ENCODE measurements around the gene KISS1R. TPM values are rescaled to one million over a fixed set of nuclear protein-coding genes. Genes with fewer than 3 reads are reported as not detected.
"Not testable (repeated sequence)": the region's sequence is repeated elsewhere in the genome, so short reads cannot be mapped to it uniquely, and the experiment has no call there.

Gene KISS1R
- total RNA-seq, 1 experiment from 2014 or later: not detected

DNA sequence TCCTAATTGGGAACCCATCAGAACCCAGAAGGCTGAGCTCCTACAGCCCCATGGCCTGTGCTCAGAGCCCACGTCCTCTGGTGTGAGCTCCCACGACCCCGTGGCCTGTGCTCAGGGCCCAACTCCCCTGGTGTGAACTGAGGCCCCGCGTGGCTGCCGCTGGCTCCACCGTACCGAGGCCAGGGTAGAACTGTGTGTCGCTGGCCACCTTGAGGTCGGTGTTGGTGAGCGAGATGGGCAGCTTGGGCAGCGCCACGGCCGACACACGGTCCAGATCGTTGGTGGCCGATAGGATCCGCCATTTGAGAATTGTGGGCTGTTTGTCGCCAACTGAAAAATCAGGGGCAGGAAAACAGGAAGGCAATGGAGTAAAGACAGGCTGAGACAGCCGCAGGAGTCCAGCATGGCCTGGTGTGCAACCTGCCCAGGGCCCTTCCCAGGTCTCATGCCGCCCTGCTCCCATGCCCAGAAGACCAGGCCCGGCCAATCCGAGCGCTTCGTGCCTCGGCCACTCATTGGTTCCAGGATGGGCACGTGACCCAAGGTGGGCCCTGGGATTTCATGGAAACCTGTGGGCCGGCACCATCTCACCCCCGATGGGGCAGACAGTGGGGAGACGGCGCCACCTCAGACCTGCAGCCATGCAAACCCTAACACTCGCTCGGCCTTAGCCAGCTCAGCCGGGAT is 35.6 kb upstream of the KISS1R start:
- no peak for DNase-seq (ENCODE audit: low read depth)

- no peak for DNase-seq (ENCODE audit: low read depth)
Observed at GRCh38 chr19:882871-883497, 34.1 kb upstream of the KISS1R start.

GRCh38 chr19:883661-884211 is 33.4 kb upstream of the KISS1R start:
- DNase-seq (ENCODE audit: low read depth): no peak

- no peak for DNase-seq (ENCODE audit: low read depth)
Observed at GRCh38 chr19:884420-885211, 32.5 kb upstream of the KISS1R start.

- DNase-seq (ENCODE audit: low read depth): no peak
Observed at GRCh38 chr19:885536-886224, 31.5 kb upstream of the KISS1R start.

DNA sequence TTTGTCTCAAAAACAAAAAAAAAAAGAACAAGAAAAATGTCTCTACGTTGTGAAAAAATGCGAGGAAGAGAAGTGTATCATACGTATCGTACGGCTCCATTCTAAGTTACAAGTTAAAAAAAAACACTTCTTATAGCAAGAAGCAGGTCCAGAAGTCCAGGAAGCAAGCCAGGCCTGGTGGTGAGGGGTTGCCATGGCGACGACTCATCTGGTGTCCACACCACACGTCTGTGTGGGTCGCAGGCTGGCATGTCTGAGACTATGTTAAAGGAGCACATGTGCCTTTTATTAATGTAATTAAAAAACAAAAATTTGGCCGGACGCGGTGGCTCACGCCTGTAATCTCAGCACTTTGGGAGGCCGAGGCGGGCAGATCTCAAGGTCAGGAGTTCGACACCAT is 30.1 kb upstream of the KISS1R start:
- DNase-seq (ENCODE audit: low read depth): peak; percentile 54

- DNase-seq (ENCODE audit: low read depth): no peak
Observed at GRCh38 chr19:887599-887998, 29.5 kb upstream of the KISS1R start.

- DNase-seq (ENCODE audit: low read depth): no peak
Observed at GRCh38 chr19:888581-889385, 28.4 kb upstream of the KISS1R start.

- DNase-seq (ENCODE audit: low read depth): no peak
Observed at GRCh38 chr19:889662-890295, 27.4 kb upstream of the KISS1R start.

DNA sequence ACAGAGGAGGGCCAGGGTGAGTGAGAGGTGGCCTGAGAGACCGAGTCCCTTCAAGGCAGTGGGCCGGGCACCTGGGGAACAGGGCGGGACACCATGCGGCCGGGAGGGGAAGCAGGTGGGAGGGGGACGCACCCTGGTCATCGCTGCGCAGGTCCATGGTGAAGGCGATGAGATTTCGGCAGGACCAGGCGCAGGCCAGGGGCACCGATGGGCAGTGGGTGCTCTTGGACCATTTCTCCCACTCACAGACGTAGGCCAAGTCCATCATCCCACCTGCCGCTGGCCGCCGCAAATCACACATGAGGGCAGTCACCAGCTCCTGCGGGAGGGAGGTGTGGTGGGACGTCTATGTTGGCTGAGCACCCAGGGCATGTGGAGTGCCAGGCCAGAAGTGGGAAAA is 26.3 kb upstream of the KISS1R start:
- no peak for DNase-seq (ENCODE audit: low read depth)

DNA sequence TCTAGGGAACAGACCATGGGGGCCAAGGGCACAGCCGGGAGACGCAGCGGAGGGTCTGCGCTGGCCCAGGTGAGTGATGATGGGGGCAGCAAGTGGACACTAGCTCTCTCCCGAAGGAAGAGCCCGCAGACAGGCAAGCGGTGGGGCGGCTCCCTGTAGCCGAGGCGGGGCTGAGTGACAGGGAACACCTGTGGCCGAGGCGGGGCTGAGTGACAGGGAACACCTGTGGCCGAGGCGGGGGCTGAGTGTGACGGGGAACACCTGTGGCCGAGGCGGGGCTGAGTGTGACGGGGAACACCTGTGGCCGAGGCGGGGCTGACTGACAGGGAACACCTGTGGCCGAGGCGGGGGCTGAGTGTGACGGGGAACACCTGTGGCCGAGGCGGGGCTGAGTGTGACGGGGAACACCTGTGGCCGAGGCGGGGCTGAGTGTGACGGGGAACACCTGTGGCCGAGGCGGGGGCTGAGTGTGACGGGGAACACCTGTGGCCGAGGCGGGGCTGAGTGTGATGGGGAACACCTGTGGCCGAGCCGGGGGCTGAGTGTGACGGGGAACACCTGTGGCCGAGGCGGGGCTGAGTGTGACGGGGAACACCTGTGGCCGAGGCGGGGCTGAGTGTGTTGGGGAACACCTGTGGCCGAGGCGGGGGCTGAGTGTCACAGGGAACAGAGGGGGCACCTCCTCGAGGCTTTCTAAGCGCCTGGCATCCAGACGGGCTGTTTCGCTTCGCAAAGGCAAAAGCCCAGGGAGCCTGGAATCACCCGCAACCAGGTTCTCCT is 25.5 kb upstream of the KISS1R start:
- DNase-seq (ENCODE audit: low read depth): not testable (repeated sequence)

DNA sequence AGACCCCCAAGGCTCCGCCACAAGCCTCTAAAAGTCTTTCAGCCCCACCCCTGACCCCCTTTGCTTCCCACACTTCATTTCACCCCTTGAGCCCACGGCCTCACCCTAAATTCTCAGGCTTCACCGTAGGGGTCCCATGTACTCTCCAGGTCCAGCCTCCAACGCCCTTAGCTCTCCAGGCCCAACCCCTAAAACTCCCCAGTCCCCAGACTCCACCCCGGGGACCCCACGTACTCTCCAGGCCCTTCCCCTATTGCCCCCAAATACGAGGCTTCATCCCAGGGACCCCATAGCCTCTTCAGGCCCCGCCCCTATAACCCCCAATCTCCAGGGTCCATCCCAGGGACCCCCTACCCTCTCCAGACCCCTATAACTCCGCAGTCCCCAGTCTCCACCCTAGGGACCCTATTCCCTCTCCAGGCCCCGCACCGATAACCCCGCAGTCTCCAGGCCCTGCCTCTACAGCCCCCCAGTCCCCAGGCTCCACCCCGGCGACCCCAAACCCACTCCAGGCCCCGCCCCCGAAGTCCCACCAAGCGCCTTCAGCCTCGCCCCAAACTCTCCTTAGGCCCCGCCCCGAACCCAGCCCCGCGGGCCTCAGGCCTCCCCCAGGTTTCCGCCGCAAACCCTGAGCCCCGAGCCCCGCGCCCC is 24.8 kb upstream of the KISS1R start:
- DNase-seq (ENCODE audit: low read depth): no peak

GRCh38 chr19:892894-893689 is 24.0 kb upstream of the KISS1R start, which contains the start of the genes MED16 and RNU6-9:
MED16 (minus strand) TSS chr19:893187; CDS start chr19:891131, 2,056 bp downstream.
RNU6-9 (plus strand) TSS chr19:893484.
- peak; percentile 87 for DNase-seq (ENCODE audit: low read depth)

DNA sequence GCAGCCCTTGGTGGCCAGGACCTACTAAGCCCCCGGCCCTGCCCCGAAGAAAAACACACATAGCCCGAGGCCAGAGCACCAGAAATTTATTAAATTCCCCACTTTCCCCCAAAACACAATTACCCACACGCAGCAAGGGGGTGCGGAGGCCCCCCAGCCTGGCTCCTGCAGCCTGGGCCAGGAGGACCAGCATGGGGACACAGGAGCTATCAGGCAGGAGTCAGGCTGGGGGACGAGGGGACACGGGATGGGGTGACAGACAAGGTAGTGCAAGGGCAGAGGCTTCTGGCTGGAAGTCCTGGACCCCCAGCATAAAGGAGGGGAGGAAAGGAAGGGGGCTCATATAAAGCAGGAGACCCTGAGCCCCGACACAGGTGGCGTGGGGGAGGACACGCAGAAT is 20.7 kb upstream of the KISS1R start:
- DNase-seq (ENCODE audit: low read depth): no peak

DNA sequence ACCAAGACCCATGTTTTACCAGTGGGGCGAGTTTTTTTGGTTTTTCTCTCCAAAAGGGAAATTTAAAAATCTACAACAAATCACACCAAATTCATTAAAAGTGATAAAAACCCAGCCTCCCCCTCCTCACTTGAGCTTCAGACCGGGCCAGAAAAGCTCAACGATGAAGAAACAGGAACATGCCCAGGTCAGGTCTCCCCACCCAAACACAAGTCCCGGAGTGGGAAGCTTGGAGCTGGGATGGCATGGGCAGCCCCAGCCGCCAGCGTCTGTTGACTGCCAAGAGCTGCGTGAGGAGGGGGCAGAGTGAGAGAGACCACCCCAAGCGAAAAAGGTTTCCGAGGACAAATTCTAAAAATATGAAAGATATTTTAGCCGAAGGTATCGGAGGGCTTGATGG is 20.1 kb upstream of the KISS1R start:
- no peak for DNase-seq (ENCODE audit: low read depth)

DNA sequence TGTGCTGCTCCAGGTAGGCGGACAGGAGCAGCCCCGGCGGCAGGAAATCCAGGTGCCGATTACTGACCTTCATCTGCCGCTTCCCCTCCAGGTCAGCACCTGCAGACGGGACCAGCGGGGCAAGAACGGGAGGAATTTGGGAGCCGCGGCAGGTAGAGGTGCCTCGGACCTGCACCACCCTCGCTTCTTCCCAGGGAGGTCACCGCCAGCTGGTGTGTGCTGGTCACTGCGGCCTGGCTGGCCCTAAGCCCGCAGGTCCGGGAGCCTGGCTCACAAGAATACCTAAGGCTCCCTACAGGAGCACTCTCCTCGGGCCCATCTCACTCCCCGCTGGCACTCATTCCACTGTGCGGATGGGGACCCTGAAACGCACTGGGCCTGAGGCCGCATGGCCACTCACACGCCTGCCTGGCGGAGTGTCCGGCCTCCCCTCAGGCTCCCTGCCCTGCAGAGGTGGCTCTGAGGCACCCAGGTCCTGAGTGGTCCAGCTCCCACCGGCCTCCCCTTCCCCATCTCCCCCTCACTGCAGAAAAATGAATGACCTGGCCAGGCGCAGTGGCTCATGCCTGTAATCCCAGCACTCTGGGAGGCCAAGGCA is 19.6 kb upstream of the KISS1R start:
- no peak for DNase-seq (ENCODE audit: low read depth)

GRCh38 chr19:898663-899062 is 18.5 kb upstream of the KISS1R start:
- no peak for DNase-seq (ENCODE audit: low read depth)
